DND-41 (cell line): ENCODE results near the gene AK5.

ENCODE experiments used
- ATAC-seq: fragments of 200-7000 bp; cut with Tn5 transposase; 3 replicates; pipeline ENCODE4 v1.9.1; 2021; ENCODE audit warnings: low read depth; ENCODE audit not compliant: insufficient read depth
- DNase-seq: peaks from one replicate; pipeline ENCODE4 v3.0.0-alpha.2; 2020
- H2AFZ ChIP-seq: 2 replicates; pipeline ENCODE4 v1.6.0; 2012; ENCODE audit warnings: low read depth, low read length
- H3K27ac ChIP-seq: 2 replicates; pipeline ENCODE4 v1.5.1; 2012; ENCODE audit warnings: low read length, inconsistent platforms
- H3K27me3 ChIP-seq: fragments of 200-600 bp; sonication (generic); 2 replicates; pipeline ENCODE4 v1.6.0; 2012; ENCODE audit warnings: low read length, mild to moderate bottlenecking, inconsistent platforms; ENCODE audit not compliant: insufficient read depth, poor library complexity
- H3K36me3 ChIP-seq: 2 replicates; pipeline ENCODE4 v1.5.1; 2012; ENCODE audit warnings: low read length, inconsistent platforms; ENCODE audit not compliant: insufficient read depth
- H3K4me1 ChIP-seq: 2 replicates; pipeline ENCODE4 v1.5.1; 2012; ENCODE audit warnings: mild to moderate bottlenecking, low read length; ENCODE audit not compliant: insufficient read depth
- H3K4me2 ChIP-seq: 2 replicates; pipeline ENCODE4 v1.6.0; 2012; ENCODE audit warnings: mild to moderate bottlenecking, moderate library complexity, low read length, inconsistent platforms; ENCODE audit not compliant: insufficient read depth
- H3K4me3 ChIP-seq, 2 experiments: fragments of 200-600 bp in 1 of 2; shearing (Covaris generic) in 1 of 2; 2 replicates each; pipeline ENCODE4 v1.5.1; 2012 to 2016; ENCODE audit warnings: inconsistent platforms in 2 of 2, low read length in 2 of 2, mild to moderate bottlenecking in 2 of 2, low read depth in 1 of 2, moderate library complexity in 1 of 2
- H3K79me2 ChIP-seq: 2 replicates; pipeline ENCODE4 v1.6.0; 2012; ENCODE audit warnings: low read length, inconsistent platforms; ENCODE audit not compliant: insufficient read depth
- H3K9ac ChIP-seq: 2 replicates; pipeline ENCODE4 v1.6.0; 2012; ENCODE audit warnings: low read depth, mild to moderate bottlenecking, inconsistent platforms, low read length, moderate library complexity
- H3K9me3 ChIP-seq: 2 replicates; pipeline ENCODE4 v1.5.1; 2012; ENCODE audit warnings: low read length, moderate library complexity, mild to moderate bottlenecking, inconsistent platforms; ENCODE audit not compliant: insufficient read depth, severe bottlenecking
- H4K20me1 ChIP-seq: 2 replicates; pipeline ENCODE4 v1.6.0; 2012; ENCODE audit warnings: low read length; ENCODE audit not compliant: insufficient read depth
- EZH2 ChIP-seq: IDR thresholded peaks from 3 replicates; pipeline ENCODE4 v1.6.1; 2012; ENCODE audit warnings: borderline replicate concordance, low read depth, mild to moderate bottlenecking, moderate library complexity, low read length, inconsistent platforms; ENCODE audit not compliant: severe bottlenecking
- TF ChIP-seq, protein P1 (sequence below): IDR thresholded peaks from 2 replicates; pipeline ENCODE4 v1.5.1; 2012; ENCODE audit warnings: borderline replicate concordance, low read length, moderate library complexity, mild to moderate bottlenecking; ENCODE audit not compliant: poor library complexity, severe bottlenecking; ENCODE audit errors: extremely low read depth

Gene AK5

DNA sequence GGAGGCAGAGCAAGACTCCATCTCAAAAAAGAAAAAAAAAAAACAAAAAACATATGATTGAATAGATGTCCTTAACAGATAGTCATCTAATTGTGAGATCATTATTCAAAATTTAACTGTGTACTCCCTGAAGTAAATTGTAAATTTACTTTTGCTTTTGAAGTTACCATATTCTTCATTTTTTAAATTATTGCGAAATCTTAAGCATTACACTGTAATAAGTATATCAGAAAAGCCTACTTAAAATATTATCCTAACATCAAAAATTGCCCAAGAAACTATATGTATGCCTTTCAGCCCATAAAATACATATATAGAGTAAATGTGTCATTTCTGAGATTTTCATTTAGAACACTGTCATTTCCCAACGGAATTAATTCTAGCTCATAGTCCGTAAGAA lies 91.9 kb downstream of the AK5 start:
- no peak for ATAC-seq
- Histone ChIP-seq H3K27me3 (no peaks in the 10 kb centered on the region), H3K4me2 (no peak overlapping the region), H3K4me1 (no peaks in the 10 kb centered on the region), H2AFZ (no peak overlapping the region), H3K9me3 (no peaks in the 10 kb centered on the region), H3K27ac (no peak overlapping the region), H3K79me2 (no peaks in the 10 kb centered on the region), H3K4me3 (no peak overlapping the region), H3K9ac (no peak overlapping the region), H4K20me1 (no peaks in the 10 kb centered on the region), H3K36me3 (no peaks in the 10 kb centered on the region)
- DNase-seq, result no peak
- TF ChIP-seq, protein P1, sequence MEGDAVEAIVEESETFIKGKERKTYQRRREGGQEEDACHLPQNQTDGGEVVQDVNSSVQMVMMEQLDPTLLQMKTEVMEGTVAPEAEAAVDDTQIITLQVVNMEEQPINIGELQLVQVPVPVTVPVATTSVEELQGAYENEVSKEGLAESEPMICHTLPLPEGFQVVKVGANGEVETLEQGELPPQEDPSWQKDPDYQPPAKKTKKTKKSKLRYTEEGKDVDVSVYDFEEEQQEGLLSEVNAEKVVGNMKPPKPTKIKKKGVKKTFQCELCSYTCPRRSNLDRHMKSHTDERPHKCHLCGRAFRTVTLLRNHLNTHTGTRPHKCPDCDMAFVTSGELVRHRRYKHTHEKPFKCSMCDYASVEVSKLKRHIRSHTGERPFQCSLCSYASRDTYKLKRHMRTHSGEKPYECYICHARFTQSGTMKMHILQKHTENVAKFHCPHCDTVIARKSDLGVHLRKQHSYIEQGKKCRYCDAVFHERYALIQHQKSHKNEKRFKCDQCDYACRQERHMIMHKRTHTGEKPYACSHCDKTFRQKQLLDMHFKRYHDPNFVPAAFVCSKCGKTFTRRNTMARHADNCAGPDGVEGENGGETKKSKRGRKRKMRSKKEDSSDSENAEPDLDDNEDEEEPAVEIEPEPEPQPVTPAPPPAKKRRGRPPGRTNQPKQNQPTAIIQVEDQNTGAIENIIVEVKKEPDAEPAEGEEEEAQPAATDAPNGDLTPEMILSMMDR, result no peak
- no peak for TF ChIP-seq EZH2

DNA sequence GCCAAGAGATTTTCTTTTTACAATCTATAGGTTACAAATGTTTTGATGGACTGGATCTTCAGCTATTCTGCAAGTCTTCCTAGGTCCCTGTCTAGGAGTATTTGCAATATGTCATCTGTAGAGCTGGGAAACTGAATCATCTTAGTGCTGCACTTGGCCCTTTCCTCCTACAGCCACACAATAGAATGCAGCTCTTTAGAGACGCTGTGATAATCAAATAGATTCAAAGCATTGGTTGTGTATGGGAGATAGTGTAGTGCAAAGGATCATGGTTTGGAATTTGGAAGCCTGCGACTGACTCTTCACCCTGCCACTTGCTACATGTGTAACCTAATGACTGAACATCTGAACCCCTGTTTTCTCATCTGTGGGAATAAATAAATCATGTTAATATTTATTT lies 93.7 kb downstream of the AK5 start:
- no peak overlapping the region for H2AFZ ChIP-seq
- ATAC-seq, result no peak
- no peaks in the 10 kb centered on the region for H3K79me2 ChIP-seq
- no peaks in the 10 kb centered on the region for H4K20me1 ChIP-seq
- no peak overlapping the region for H3K9ac ChIP-seq
- no peaks in the 10 kb centered on the region for H3K4me1 ChIP-seq
- H3K4me2 ChIP-seq, result no peak overlapping the region
- no peaks in the 10 kb centered on the region for H3K36me3 ChIP-seq
- H3K27me3 ChIP-seq, result no peaks in the 10 kb centered on the region
- H3K9me3 ChIP-seq, result no peaks in the 10 kb centered on the region
- DNase-seq, result no peak
- TF ChIP-seq EZH2, result no peak
- TF ChIP-seq, protein P1, result no peak
- no peak overlapping the region for H3K27ac ChIP-seq
- no peak overlapping the region for H3K4me3 ChIP-seq

DNA sequence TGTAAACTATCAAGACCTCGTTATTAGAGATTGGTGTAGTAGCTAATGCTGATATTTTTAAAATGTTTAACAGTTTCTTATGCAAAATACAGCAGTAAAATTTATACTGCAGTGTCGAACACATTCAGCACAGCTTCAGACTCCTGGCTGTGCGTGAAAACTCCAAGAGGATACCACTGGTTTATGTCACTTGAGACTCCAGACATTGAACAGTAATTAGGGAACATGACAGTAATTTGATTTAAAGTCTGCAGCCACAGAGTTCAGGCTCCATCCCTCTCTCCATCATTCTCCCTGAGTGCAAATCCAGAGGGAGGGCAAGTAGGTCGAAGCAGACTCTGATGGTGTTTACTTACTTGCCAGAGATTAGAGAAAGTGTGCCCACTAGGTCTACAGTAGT lies 94.2 kb downstream of the AK5 start:
- H3K27me3 ChIP-seq, result no peaks in the 10 kb centered on the region
- H2AFZ ChIP-seq, result no peak overlapping the region

More for the DNA sequence above, 94.2 kb downstream of the AK5 start:
- no peak overlapping the region for H3K9ac ChIP-seq
- no peaks in the 10 kb centered on the region for H4K20me1 ChIP-seq
- H3K79me2 ChIP-seq, result no peaks in the 10 kb centered on the region
- DNase-seq (no peak), ATAC-seq (no peak)
- no peak overlapping the region for H3K27ac ChIP-seq
- no peak overlapping the region for H3K4me3 ChIP-seq
- no peaks in the 10 kb centered on the region for H3K36me3 ChIP-seq
- no peak overlapping the region for H3K4me2 ChIP-seq
- no peaks in the 10 kb centered on the region for H3K9me3 ChIP-seq
- no peaks in the 10 kb centered on the region for H3K4me1 ChIP-seq
- TF ChIP-seq, protein P1, result no peak
- TF ChIP-seq EZH2, result no peak
